ENCODE results near the gene SLC25A6.
"Not testable (repeated sequence)": the region's sequence is repeated elsewhere in the genome, so short reads cannot be mapped to it uniquely, and the experiment has no call there.

Gene SLC25A6

DNA sequence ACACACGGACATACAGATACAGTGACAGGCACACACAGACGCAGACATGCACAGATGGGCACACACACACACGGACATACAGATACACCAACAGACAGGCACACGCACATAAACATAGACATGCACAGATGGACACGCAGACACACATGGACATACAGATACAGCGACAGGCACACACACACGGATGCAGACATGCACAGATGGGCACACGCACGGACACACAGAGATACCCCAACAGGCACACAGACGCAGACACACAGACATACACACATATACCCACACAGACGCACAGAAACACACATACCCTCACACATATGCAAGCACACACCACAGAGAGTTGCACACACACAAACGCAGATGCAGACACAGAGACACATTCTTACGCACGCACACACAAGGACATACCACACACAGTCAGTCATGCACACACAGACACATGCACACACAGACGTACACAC, 24.4 kb upstream of the SLC25A6 start:
- Histone ChIP-seq H3K4me1 (ENCODE audit: control insufficient read depth, insufficient read depth, low read length, poor library complexity, severe bottlenecking) (no peaks in the 10 kb centered on the region), H3K9me3 (ENCODE audit: control insufficient read depth, low read length) (no peaks in the 10 kb centered on the region), H3K27ac (ENCODE audit: insufficient read depth, low read length, poor library complexity, severe bottlenecking) (no peak overlapping the region), H3K4me3 (ENCODE audit: insufficient read depth, low read depth, low read length, poor library complexity, severe bottlenecking) (no peak overlapping the region), H3K36me3 (ENCODE audit: control insufficient read depth, insufficient read depth, low read length) (peaks cover 26% of the 10 kb centered on the region), H3K27me3 (replicated peaks; ENCODE audit: control insufficient read depth, insufficient read depth, low read length, poor library complexity, severe bottlenecking) (no peaks in the 10 kb centered on the region)
- no peak for DNase-seq

DNA sequence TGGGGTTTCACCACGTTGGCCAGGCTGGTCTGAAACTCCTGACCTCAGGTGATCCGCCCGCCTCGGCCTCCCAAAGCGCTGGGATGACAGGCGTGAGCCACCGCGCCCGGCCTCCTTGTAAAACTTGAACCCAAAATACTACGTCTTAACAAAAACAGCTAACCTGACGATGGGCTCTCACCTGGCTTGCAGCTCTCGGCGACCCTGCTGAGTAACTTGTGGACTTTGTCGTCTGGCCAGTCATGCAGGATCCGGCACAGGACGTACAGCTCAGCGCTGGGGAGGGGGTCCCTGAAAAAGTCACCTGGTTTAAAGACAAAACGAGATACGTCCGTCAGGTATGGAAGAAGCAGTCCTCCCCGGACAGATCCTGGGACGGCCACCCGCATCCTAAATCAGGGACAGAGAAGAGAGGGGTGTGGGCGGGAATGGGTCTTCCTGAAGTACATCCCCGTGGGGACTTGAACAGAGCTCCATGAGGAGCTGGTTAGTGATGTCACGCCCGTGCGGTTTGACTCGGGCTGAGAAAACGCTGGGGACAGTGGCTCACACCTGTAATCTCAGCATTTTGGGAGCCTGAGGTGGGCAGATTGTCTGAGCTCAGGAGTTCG, 20.7 kb upstream of the SLC25A6 start:
- H3K27ac ChIP-seq (ENCODE audit: insufficient read depth, low read length, poor library complexity, severe bottlenecking): no peak overlapping the region
- no peak overlapping the region for H3K4me3 ChIP-seq (ENCODE audit: insufficient read depth, low read depth, low read length, poor library complexity, severe bottlenecking)
- no peaks in the 10 kb centered on the region for H3K9me3 ChIP-seq (ENCODE audit: control insufficient read depth, low read length)
- H3K27me3 ChIP-seq (replicated peaks; ENCODE audit: control insufficient read depth, insufficient read depth, low read length, poor library complexity, severe bottlenecking): no peaks in the 10 kb centered on the region
- peaks cover 15% of the 10 kb centered on the region for H3K36me3 ChIP-seq (ENCODE audit: control insufficient read depth, insufficient read depth, low read length)
- no peak for DNase-seq
- H3K4me1 ChIP-seq (ENCODE audit: control insufficient read depth, insufficient read depth, low read length, poor library complexity, severe bottlenecking): no peaks in the 10 kb centered on the region

DNA sequence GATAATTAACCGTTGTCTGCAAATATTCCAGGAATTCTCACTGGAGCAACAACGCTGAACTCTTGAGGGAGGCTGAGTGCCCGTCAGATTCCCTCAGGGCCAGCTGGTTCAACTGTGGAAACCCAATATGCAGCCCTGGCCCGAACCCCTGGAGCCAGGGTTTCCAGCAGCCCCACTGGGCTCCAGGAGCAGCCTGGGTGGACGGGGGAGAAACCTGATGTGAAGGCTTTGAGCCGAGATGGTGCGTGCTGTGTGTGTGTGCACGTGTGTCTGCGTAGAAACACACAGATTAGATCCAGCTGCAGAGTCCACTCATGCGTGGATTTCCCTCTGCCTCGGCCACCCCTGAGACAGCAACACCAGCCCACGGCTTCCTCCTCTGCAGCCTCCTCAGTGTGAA, 19.4 kb upstream of the SLC25A6 start:
- Histone ChIP-seq H3K4me1 (ENCODE audit: control insufficient read depth, insufficient read depth, low read length, poor library complexity, severe bottlenecking) (no peaks in the 10 kb centered on the region), H3K27ac (ENCODE audit: insufficient read depth, low read length, poor library complexity, severe bottlenecking) (no peak overlapping the region), H3K4me3 (ENCODE audit: insufficient read depth, low read depth, low read length, poor library complexity, severe bottlenecking) (no peak overlapping the region), H3K36me3 (ENCODE audit: control insufficient read depth, insufficient read depth, low read length) (peaks cover 28% of the 10 kb centered on the region), H3K27me3 (replicated peaks; ENCODE audit: control insufficient read depth, insufficient read depth, low read length, poor library complexity, severe bottlenecking) (no peaks in the 10 kb centered on the region), H3K9me3 (ENCODE audit: control insufficient read depth, low read length) (no peaks in the 10 kb centered on the region)
- no peak for DNase-seq

DNA sequence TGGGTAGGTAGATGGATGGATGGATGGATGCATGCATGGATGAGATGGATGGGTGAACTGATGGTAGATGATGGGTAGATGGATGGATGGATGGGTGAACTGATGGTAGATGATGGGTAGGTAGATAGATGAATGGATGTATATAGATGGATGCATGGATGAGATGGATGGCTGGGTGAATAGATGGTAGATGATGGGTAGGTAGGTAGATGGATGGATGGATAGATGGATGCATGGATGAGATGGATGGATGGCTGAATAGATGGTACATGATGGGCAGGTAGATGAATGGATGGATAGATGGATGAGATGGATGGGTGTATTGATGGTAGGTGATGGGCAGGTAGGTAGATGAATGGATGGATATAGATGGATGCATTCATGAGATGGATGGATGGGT, 15.1 kb upstream of the SLC25A6 start:
- H3K4me3 ChIP-seq (ENCODE audit: insufficient read depth, low read depth, low read length, poor library complexity, severe bottlenecking): no peak overlapping the region
- H3K27me3 ChIP-seq (replicated peaks; ENCODE audit: control insufficient read depth, insufficient read depth, low read length, poor library complexity, severe bottlenecking): no peaks in the 10 kb centered on the region
- H3K36me3 ChIP-seq (ENCODE audit: control insufficient read depth, insufficient read depth, low read length): peaks cover 55% of the 10 kb centered on the region
- H3K4me1 ChIP-seq (ENCODE audit: control insufficient read depth, insufficient read depth, low read length, poor library complexity, severe bottlenecking): no peaks in the 10 kb centered on the region
- no peak for DNase-seq
- no peak overlapping the region for H3K27ac ChIP-seq (ENCODE audit: insufficient read depth, low read length, poor library complexity, severe bottlenecking)
- no peaks in the 10 kb centered on the region for H3K9me3 ChIP-seq (ENCODE audit: control insufficient read depth, low read length)

DNA sequence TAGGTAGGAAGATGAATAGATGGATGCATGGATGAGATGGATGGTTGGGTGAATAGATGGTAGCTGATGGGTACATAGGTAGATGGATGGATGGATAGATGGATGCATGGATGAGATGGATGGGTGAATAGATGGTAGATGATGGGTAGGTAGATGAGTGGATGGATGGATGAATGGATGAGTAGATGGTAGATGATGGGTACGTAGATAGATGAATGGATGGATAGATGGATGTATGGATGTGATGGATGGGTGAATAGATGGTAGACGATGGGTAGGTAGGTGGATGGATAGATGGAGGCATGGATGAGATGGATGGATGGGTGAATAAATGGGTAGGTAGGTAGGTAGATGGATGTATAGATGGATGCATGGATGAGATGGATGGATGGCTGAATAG, 13.9 kb upstream of the SLC25A6 start:
- not testable (repeated sequence) for DNase-seq; H3K4me1 ChIP-seq (ENCODE audit: control insufficient read depth, insufficient read depth, low read length, poor library complexity, severe bottlenecking); H3K4me3 ChIP-seq (ENCODE audit: insufficient read depth, low read depth, low read length, poor library complexity, severe bottlenecking); H3K9me3 ChIP-seq (ENCODE audit: control insufficient read depth, low read length); H3K27me3 ChIP-seq (replicated peaks; ENCODE audit: control insufficient read depth, insufficient read depth, low read length, poor library complexity, severe bottlenecking); H3K27ac ChIP-seq (ENCODE audit: insufficient read depth, low read length, poor library complexity, severe bottlenecking)
- peaks cover 53% of the 10 kb centered on the region for H3K36me3 ChIP-seq (ENCODE audit: control insufficient read depth, insufficient read depth, low read length)

DNA sequence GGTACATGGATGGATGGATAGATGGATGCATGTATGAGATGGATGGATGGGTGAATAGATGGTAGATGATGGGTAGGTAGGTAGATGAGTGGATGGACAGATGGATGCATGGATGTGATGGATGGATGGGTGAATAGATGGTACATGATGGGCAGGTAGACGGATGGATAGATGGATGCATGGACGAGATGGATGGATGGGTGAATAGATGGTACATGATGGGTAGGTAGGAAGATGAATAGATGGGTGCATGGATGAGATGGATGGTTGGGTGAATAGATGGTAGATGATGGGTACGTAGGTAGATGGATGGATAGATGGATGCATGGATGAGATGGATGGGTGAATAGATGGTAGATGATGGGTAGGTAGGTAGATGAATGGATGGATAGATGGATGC, 12.0 kb upstream of the SLC25A6 start:
- H3K4me3 ChIP-seq (ENCODE audit: insufficient read depth, low read depth, low read length, poor library complexity, severe bottlenecking); H3K4me1 ChIP-seq (ENCODE audit: control insufficient read depth, insufficient read depth, low read length, poor library complexity, severe bottlenecking); H3K9me3 ChIP-seq (ENCODE audit: control insufficient read depth, low read length); DNase-seq; H3K27ac ChIP-seq (ENCODE audit: insufficient read depth, low read length, poor library complexity, severe bottlenecking); H3K27me3 ChIP-seq (replicated peaks; ENCODE audit: control insufficient read depth, insufficient read depth, low read length, poor library complexity, severe bottlenecking): not testable (repeated sequence)
- peaks cover 53% of the 10 kb centered on the region for H3K36me3 ChIP-seq (ENCODE audit: control insufficient read depth, insufficient read depth, low read length)

DNA sequence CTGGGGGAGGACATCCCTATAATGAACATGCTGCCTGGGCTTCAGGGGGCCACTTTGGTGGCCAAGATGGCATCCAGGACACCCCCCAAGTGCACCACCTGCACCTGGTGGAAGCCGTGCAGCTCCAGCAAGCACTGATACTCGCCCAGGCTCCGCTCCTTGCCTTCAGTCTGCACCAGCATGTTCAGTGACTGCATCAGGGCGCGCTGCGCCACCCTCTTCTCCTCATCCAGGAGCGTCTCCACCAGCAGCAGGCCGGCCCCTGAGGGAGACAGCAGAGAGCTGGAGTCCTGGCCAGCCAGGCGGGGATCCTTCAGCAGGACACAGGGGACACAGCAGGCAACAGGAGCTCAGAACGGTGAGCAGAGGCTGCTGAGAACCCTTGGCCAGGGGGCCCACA, 11.3 kb upstream of the SLC25A6 start:
- Histone ChIP-seq H3K9me3 (ENCODE audit: control insufficient read depth, low read length) (no peaks in the 10 kb centered on the region), H3K36me3 (ENCODE audit: control insufficient read depth, insufficient read depth, low read length) (peaks cover 53% of the 10 kb centered on the region), H3K27ac (ENCODE audit: insufficient read depth, low read length, poor library complexity, severe bottlenecking) (no peak overlapping the region), H3K4me1 (ENCODE audit: control insufficient read depth, insufficient read depth, low read length, poor library complexity, severe bottlenecking) (no peaks in the 10 kb centered on the region), H3K4me3 (ENCODE audit: insufficient read depth, low read depth, low read length, poor library complexity, severe bottlenecking) (no peak overlapping the region), H3K27me3 (replicated peaks; ENCODE audit: control insufficient read depth, insufficient read depth, low read length, poor library complexity, severe bottlenecking) (no peaks in the 10 kb centered on the region)
- no peak for DNase-seq

DNA sequence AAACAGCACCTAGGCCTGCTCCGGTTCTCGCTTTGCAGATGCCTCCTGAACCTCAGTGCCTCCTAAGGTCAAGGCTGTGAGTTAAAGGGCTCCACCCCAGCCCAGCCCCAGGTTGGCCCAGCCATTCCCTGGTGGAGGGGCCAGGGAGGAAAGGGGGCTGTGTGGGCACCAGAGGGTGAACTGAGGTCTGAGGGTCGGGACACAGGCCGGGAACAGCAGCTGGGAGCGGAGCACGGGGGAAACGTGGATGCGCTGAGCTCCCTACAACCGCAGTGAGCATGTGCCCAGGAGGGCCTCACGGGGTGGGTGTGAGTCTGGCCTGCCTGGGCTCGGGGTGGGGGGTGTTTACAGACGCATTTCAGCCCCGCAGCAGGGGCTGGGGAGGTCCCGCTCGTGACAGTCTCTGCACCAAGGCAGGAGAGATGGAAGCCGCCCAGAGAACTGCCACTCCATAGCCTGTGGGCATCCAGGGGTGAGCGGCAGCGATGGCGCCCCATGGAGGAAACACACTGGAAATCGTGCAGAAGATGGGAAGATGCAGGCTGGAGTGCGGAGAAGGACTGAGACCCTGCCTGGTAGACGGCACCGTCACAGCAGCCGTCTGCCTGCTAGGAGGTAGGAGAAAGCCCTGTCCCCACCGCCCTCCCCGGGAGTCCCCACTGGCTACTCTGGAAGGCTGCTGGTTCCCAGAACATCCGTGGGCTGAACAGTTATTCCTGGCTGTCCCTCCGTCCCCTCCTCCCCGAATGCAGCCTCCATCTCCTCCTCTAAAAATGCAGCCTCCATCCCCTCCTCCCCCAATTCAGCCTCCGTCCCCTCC, 9.9 kb upstream of the SLC25A6 start:
- Histone ChIP-seq H3K4me3 (ENCODE audit: insufficient read depth, low read depth, low read length, poor library complexity, severe bottlenecking) (no peak overlapping the region), H3K36me3 (ENCODE audit: control insufficient read depth, insufficient read depth, low read length) (peaks cover 42% of the 10 kb centered on the region), H3K9me3 (ENCODE audit: control insufficient read depth, low read length) (no peaks in the 10 kb centered on the region), H3K4me1 (ENCODE audit: control insufficient read depth, insufficient read depth, low read length, poor library complexity, severe bottlenecking) (no peaks in the 10 kb centered on the region), H3K27me3 (replicated peaks; ENCODE audit: control insufficient read depth, insufficient read depth, low read length, poor library complexity, severe bottlenecking) (no peaks in the 10 kb centered on the region), H3K27ac (ENCODE audit: insufficient read depth, low read length, poor library complexity, severe bottlenecking) (no peak overlapping the region)
- no peak for DNase-seq

DNA sequence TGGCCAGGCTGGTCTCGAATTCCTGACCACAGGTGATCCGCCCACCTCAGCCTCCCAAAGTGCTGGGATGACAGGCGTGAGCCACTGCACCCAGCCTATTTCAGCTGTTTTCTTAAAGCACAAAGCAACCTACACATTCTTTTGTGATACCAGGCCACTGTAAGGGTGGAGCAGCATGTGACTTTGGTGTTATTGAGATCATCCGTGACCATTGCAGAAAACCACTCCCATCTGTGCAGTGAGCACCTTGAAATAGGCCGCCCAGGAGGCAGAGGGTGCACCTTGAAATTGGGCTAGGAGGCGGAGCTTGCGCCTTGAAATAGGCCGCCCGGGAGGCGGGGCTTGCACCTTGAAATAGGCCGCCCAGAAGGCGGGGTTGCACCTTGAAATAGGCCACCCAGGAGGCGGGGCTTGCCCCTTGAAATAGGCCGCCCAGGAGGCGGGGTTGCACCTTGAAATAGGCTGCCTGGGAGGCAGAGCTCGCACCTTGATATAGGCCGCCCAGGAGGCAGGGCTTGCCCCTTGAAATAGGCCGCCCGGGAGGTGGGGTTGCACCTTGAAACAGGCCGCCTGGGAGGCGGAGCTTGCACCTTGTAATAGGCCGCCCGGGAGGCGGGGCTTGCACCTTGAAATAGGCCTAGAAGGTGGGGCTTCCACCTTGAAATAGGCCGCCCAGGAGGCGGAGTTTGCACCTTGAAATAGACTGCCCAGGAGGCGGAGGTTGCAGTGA, 9.0 kb upstream of the SLC25A6 start:
- H3K4me3 ChIP-seq (ENCODE audit: insufficient read depth, low read depth, low read length, poor library complexity, severe bottlenecking): no peak overlapping the region
- no peaks in the 10 kb centered on the region for H3K9me3 ChIP-seq (ENCODE audit: control insufficient read depth, low read length)
- no peak overlapping the region for H3K27ac ChIP-seq (ENCODE audit: insufficient read depth, low read length, poor library complexity, severe bottlenecking)
- no peaks in the 10 kb centered on the region for H3K27me3 ChIP-seq (replicated peaks; ENCODE audit: control insufficient read depth, insufficient read depth, low read length, poor library complexity, severe bottlenecking)
- DNase-seq: no peak
- H3K36me3 ChIP-seq (ENCODE audit: control insufficient read depth, insufficient read depth, low read length): peaks cover 33% of the 10 kb centered on the region
- H3K4me1 ChIP-seq (ENCODE audit: control insufficient read depth, insufficient read depth, low read length, poor library complexity, severe bottlenecking): no peaks in the 10 kb centered on the region

DNA sequence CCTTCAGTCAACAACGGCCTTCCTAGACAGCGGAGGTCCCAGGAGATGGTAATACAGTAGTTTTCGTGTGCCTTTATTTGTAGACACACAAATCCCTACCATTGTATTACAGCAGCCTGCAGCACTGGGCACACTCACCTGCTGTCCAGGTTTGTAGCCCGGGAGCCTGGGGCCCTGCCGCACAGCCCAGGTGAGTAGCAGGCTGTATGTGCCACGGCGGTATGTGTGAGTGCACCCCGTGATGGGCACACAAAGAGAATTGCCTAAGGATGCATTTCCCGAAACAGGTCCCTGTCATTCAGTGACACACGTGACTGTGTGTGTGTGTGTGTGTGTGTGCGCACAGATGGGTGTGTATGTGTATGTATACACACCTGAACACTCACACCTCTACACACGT, 8.1 kb upstream of the SLC25A6 start:
- H3K4me3 ChIP-seq (ENCODE audit: insufficient read depth, low read depth, low read length, poor library complexity, severe bottlenecking): no peak overlapping the region

More for the DNA sequence above, 8.1 kb upstream of the SLC25A6 start:
- DNase-seq: no peak
- no peaks in the 10 kb centered on the region for H3K9me3 ChIP-seq (ENCODE audit: control insufficient read depth, low read length)
- H3K36me3 ChIP-seq (ENCODE audit: control insufficient read depth, insufficient read depth, low read length): peaks cover 25% of the 10 kb centered on the region
- no peaks in the 10 kb centered on the region for H3K27me3 ChIP-seq (replicated peaks; ENCODE audit: control insufficient read depth, insufficient read depth, low read length, poor library complexity, severe bottlenecking)
- no peaks in the 10 kb centered on the region for H3K4me1 ChIP-seq (ENCODE audit: control insufficient read depth, insufficient read depth, low read length, poor library complexity, severe bottlenecking)
- no peak overlapping the region for H3K27ac ChIP-seq (ENCODE audit: insufficient read depth, low read length, poor library complexity, severe bottlenecking)

Measured in effector memory CD4-positive, alpha-beta T cell (primary cell).